NCI-H345 (cell line): ENCODE measurements around the gene TRAPPC5.
A peak's percentile ranks its signal among the peaks of the same experiment; 100 is the strongest.

Experiments used
- DNase-seq: peaks from one replicate; lab custom pipeline; 2025; lab: John Stamatoyannopoulos, UW

The TRAPPC5 gene

DNA sequence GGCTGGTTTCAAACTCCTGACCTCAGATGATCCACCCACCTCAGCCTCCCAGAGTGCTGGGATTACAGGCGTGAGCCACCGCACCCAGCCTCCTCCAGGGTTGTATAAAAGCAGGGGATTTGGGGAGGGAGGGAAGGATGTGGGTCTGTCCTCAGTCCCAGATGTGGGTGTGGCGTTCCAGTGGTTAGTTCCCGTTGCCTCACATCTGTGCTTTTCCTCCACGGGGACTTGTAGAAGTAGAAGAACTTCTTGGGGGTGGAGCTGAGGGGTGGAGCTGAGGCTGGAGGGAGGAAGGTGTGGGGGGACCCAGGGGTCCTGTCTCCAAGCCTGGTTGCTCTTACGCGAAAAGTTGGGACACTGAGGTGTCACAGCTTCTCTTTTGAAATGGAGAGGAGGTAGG lies 4.3 kb upstream of the TRAPPC5 start:
- no peak for DNase-seq

- DNase-seq = no peak
These were observed 3.8 kb upstream of the TRAPPC5 start, which contains the start of gene MCEMP1 for GRCh38 chr19:7676854-7677253. Gene MCEMP1 (plus strand): TSS chr19:7677090. CDS start chr19:7677121, 31 bp downstream.

GRCh38 chr19:7677669-7678311 lies 2.8 kb upstream of the TRAPPC5 start:
- no peak for DNase-seq

DNA sequence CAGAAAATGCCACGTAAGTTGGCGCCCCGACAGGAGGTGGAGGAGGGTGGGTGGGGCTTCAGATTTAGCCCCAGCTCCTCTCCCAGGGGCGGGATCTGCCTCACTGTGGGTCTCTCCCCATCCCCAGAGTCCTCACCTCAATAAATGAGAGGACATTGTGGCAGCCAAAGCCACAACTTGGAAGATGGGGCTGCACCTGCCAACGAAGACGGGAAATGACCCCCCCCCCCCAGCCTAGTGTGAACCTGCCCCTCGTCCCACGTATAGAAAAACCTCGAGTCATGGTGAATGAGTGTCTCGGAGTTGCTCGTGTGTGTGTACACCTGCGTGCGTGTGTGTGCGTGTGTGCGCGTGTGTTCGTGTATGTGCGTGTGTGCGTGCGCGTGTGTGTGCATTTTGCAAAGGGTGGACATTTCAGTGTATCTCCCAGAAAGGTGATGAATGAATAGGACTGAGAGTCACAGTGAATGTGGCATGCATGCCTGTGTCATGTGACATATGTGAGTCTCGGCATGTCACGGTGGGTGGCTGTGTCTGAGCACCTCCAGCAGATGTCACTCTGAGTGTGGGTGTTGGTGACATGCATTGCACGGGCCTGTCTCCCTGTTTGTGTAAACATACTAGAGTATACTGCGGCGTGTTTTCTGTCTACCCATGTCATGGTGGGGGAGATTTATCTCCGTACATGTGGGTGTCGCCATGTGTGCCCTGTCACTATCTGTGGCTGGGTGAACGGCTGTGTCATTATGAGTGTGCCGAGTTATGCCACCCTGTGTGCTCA lies 1.5 kb upstream of the TRAPPC5 start:
- peak; percentile 49 for DNase-seq

DNA sequence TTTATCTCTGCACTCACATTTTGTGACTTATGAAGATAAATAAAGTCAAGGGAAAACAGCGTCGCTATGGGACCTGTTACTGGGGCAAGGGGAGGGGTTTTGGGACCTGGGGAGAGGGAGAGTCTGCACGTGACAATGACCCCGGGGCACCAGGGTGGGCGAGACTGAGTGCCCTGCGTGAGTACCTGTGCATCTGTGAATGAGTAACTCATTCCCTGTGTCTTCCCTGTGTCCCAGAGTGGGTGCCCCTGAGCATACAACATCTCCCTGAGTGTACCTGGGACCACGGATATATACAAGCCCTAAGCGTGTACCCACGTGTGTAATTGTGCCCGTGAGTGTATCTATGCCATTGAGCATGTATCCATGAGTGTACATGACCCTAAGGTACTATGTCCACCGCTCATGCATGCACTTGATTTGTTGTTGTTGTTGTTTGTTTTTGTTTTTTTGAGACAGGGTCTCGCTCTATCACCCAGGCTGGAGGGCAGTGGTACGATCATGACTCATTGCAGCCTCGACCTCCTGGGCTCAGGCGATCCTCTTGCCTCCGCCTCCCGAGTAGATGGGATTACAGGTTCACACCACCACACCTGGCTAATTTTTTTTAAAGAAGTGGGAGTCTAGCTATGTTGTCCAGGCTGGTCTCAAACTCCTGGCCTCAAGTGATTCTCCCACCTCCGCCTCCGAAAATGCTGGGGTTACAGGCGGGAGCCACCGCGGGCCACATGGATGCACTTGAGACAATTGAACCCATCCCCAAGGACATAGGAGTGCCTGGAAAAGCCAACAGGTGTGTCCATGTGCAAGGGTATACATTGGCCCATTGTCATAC lies 645 bp upstream of the TRAPPC5 start:
- DNase-seq = no peak

DNA sequence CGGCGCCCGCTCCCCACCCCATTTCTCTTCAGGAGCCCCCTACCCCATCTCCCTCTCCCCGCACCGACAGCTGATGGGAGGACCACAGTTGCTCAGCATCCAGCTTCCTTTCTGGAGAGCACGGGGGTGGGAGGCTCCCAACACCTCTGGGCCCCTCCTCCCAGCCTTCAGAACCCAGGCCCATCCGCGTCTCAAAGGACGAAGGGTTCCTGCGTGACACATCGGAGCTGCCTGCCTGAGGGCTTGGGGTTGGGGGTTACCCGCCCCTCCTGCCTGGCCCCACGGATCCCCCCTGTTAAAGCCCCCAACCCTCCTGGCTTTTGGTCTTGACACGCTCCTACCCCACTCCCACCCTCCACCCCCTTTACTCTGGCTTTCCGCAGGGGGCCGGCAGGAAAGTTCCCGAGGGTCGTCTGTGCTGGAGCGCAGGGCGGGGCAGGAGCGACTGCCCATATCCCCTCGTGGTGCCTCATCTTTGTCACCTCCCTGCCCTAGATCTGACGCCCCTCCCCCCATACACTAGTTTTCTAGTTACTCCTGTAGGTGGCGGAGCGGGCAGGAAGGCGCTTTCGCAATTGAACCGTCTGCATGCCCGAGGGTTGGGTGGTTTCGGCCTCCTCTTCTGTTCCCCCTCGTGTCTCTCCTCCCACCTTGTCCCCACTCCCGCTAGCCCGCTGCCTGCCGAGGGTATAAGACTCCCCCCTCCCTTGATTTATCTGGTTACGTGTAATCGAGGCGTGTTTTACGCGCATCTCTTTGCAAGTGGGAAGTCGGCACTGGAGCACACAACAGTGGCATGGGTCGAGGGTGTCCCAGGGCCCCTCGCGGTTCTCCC lies 924 bp downstream of the TRAPPC5 start:
- DNase-seq = no peak

GRCh38 chr19:7682175-7682855 lies 1.7 kb downstream of the TRAPPC5 start:
- DNase-seq = no peak

- no peak for DNase-seq
These were observed 5.2 kb downstream of the TRAPPC5 start for GRCh38 chr19:7685546-7686445.

DNA sequence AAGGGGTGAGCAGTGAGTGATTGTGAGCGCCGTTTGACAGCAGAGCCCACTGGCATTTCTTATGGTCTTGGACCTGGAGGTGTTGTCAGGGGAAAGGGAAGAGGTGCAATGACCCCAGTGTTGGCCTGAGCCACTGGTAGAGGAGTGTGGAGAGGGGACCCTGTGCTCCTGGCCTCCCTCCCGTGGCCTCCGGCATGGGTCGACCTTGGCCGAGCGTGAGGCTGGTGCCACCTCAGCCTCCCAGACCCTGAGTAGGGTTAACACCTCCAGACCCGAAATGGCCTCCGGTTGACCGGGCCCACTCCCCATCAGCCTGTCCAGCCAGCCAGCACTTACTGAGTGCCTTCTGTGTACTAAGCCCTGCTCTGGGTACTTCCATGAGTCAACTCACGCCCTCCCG lies 6.5 kb downstream of the TRAPPC5 start:
- DNase-seq = no peak

DNA sequence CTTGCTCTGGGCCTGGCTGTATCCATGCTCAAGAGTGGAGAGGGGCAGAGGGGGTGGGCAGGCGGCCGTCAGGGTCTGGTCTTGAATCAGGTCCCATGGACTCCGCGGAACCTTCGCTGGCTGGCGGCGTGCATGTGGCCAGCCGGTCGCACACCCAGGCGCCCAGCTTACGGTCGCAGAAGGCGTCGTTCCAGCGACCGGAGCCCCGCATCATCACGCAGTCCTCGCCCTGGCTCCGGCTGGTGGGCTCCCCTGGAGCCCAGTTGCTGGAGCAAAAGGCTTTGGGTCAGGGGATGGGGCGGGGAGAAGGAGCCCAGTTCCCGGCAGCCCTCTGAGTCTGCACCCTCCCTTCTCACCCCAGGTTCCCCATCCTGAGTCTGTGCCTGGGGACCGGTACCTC lies 8.5 kb downstream of the TRAPPC5 start:
- no peak for DNase-seq

DNA sequence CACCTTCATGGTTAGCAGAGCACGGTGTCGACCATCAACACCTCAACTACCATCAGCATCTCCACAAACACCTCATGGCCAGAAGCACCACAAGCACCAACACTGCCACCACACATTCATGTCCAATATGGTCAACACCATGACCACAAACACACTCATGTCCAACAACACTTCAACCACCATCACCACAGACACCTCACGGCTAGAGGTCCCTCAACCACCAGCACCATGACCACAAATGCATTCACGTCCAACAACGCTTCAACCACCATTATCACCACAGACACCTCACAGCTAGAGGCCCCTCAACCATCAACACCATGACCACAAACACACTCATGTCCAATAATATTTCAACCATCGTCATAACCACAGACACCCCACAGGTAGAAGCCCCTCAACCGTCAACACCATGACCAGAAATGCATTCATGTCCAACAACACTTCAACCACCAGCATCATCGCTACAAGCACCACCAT lies 10.2 kb downstream of the TRAPPC5 start:
- DNase-seq = no peak

- no peak for DNase-seq
These were observed 10.9 kb downstream of the TRAPPC5 start for GRCh38 chr19:7691497-7691896.

DNA sequence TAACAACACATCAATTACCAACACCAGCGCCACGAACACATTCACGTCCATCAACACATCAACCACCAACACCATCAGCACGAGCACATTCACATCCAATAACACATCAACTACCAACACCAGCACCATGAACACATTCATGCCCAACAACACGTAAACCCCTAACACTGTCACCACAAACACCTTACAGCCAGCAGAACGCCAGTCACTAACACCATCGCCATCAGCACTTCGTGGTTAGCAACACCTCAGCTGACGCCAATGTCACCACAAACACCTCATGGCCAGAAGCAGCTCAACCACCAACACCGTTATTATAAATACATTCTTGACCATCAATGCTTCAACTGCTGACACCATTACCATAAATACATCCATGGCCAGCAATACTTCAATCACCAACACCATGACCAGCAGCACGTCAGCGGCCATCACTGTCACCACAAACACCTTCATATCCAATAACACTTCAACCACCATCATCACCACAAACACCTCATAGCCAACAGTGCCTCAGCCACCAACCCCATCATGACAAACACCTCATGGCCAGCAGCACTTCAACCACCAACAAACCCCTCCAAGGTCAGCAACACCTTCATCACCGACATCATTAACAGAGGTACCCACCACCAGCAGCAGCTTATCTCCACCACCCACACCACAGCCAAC lies 11.9 kb downstream of the TRAPPC5 start:
- DNase-seq = no peak

GRCh38 chr19:7694499-7694898 lies 13.9 kb downstream of the TRAPPC5 start:
- no peak for DNase-seq

DNA sequence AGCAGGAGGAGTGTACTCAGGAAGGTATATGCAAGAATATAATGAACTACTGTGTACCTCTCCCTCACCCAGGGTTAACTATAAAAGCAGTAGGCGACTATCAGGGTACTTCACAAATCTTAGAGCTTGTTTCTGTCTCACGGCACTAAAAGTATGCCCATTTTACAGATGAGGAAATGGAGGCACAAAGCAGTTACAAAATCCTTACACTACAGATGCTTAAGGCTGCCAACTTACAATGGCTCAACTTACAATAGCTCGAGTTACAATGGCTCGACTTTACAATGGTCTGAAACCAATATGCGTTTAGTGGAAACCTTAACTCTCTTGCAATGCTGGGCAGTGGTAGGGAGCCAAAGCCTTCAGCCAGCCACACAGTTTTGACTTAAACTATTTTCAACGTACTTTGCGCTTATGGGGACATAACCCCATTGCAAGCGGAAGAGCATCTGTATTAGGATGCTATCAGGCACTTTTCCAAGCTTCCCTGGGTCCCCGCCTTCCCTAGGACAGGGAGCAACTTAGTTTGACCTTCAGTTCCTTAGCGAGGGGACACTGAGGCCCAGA lies 17.2 kb downstream of the TRAPPC5 start:
- no peak for DNase-seq

DNA sequence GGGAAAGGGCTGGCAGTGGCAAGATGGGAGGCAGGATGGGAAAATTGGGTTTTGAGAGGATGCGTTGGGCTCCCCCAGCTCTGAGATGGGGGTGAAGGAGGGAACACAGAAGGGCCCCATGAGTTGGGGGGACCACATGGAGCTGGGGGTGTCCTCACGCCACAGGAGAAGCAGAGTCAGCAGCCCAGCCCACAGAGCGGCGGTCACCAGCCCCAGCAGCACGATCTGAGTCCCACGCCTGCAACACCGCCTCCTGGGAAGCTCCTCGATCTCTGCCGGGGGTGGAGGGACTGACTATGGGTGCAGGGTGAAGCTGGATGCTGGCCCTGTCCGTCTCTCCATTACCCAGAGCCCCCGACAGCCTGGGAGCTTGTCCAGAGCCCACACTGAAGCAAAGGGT lies 17.9 kb downstream of the TRAPPC5 start:
- DNase-seq = no peak

DNA sequence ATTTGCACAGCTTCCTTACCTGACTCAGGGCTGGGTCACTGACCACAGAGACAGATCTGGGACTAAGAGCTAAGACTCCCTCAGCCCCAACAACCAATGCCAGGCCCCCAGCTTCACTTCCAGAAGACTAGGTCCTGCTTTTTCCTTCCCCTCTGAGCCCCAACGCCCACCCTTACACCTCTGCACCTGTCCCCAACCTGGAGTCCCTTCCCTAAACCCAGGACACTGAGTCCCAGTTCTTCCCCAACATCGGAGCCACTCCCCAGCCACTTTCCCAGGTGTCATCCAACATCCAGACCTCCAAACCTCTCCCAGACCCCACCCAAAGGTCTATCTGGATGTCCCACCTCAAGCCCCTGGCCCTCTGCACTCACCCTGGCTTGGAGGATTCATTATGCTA lies 18.4 kb downstream of the TRAPPC5 start:
- no peak for DNase-seq

- DNase-seq = no peak
These were observed 19.1 kb downstream of the TRAPPC5 start for GRCh38 chr19:7699417-7700401.
